ENCODE results near the gene STAT5B. TPM values are rescaled to one million over a fixed set of nuclear protein-coding genes. Genes with fewer than 3 reads are reported as not detected.

The STAT5B gene
- total and polyA plus RNA-seq, 9 of the 15 experiments (the other 6 are each of a cell fraction or from before 2014, with no cell fraction given), result 20.8 to 176 (median 92.4) TPM

GRCh38 chr17:42183741-42184711, 92.2 kb downstream of the STAT5B start (continued):
- TF ChIP-seq TRIM25 (IDR thresholded peaks at IDR 0.05; ENCODE audit: borderline replicate concordance) (no peak), CBX1 (IDR thresholded peaks at IDR 0.05; ENCODE audit: low read depth) (peak; percentile 69; the same call in 1 of the 2 replicates), XRCC5 (IDR thresholded peaks at IDR 0.05; ENCODE audit: low read depth, low read length) (0 out of 2 replicates have a peak, but pooled peaks have one; percentile 23), ZNF23 (CRISPR knock-in tag; IDR thresholded peaks at IDR 0.05) (no peak), MGA (IDR thresholded peaks at IDR 0.05) (peak; percentile 99), THAP7 (CRISPR knock-in tag; IDR thresholded peaks at IDR 0.05) (peak; percentile 81), MYC (IDR thresholded peaks at IDR 0.05; ENCODE audit: low read depth, low read length) (peak; percentile 85), MYC (CRISPR knock-in tag; IDR thresholded peaks at IDR 0.05; ENCODE audit: borderline replicate concordance, low read depth) (no peak), ZC3H8 (IDR thresholded peaks at IDR 0.05) (no peak), LCOR (CRISPR knock-in tag; IDR thresholded peaks at IDR 0.05) (peak; percentile 82), ERF (CRISPR knock-in tag; IDR thresholded peaks at IDR 0.05) (peak; percentile 87; the same call in 1 of the 2 replicates), NONO (IDR thresholded peaks at IDR 0.05; ENCODE audit: low read depth in 2 of 2, low read length in 1 of 2) (peak in 1 of 2 experiments; percentile 75; a peak in 1 of 4 replicates), ZBTB7A (IDR thresholded peaks at IDR 0.05; ENCODE audit: borderline replicate concordance, control insufficient read depth, low read depth, low read length) (peak; percentile 95)

Data from K562 (cell line).